Common myeloid progenitor, CD34-positive (primary cell): Measurements from ENCODE around the gene CASKIN2.

Source experiments
- CTCF ChIA-PET: fragments of 350-600 bp; sonication (Branson Sonifier 250); formaldehyde crosslinking; loops from one replicate; lab custom pipeline; 2021; ENCODE audit warnings: antibody characterized with exemption; lab: Charles Lee
- POLR2A ChIA-PET: fragments of 350-600 bp; sonication (Branson Sonifier 250); formaldehyde crosslinking; loops from one replicate; lab custom pipeline; 2021; ENCODE audit warnings: antibody characterized with exemption; lab: Charles Lee
- DNase-seq, 3 donors: peaks; one replicate each; pipeline versions ENCODE4 v3.0.0 to v3.0.0-alpha.2; 2013
- H3K27ac ChIP-seq, 2 experiments: 1 replicate in 1 of 2; 2 replicates in 1 of 2; pipeline ENCODE4 v1.7.0; 2013; ENCODE audit warnings: inconsistent platforms in 2 of 2, low read length in 2 of 2, mild to moderate bottlenecking in 2 of 2, low read depth in 1 of 2, moderate library complexity in 1 of 2; ENCODE audit not compliant: severe bottlenecking in 2 of 2, insufficient read depth in 1 of 2, poor library complexity in 1 of 2
- H3K27me3 ChIP-seq, 5 experiments: replicated peaks in 2 of 5; 1 replicate in 3 of 5; 2 replicates in 2 of 5; pipeline versions ENCODE4 v1.6.1 to v1.7.0; 2013; ENCODE audit warnings: low read length in 4 of 5, mild to moderate bottlenecking in 2 of 5, moderate library complexity in 2 of 5, inconsistent platforms in 1 of 5; ENCODE audit not compliant: insufficient read depth in 5 of 5, control insufficient read depth in 4 of 5
- H3K36me3 ChIP-seq, 4 experiments: 1 replicate in 2 of 4; 2 replicates in 2 of 4; pipeline versions ENCODE4 v1.6.1 to v1.7.0; 2013; ENCODE audit warnings: low read length in 3 of 4, control low read depth in 1 of 4, mild to moderate bottlenecking in 1 of 4; ENCODE audit not compliant: control insufficient read depth in 4 of 4, insufficient read depth in 4 of 4
- H3K4me1 ChIP-seq, 4 experiments: 1 replicate in 3 of 4; 2 replicates in 1 of 4; pipeline versions ENCODE4 v1.6.1 to v1.7.1; 2013; ENCODE audit warnings: low read length in 3 of 4, mild to moderate bottlenecking in 3 of 4, control low read depth in 1 of 4, inconsistent platforms in 1 of 4, moderate library complexity in 1 of 4; ENCODE audit not compliant: control insufficient read depth in 4 of 4, insufficient read depth in 4 of 4; ENCODE audit errors: control extremely low read depth in 1 of 4
- H3K4me3 ChIP-seq, 7 experiments: 1 replicate in 4 of 7; 2 replicates in 3 of 7; pipeline versions ENCODE4 v1.5.1 to v1.7.0; 2013; ENCODE audit warnings: mild to moderate bottlenecking in 7 of 7, low read length in 6 of 7, moderate library complexity in 6 of 7, inconsistent platforms in 2 of 7, low read depth in 2 of 7, control low read depth in 1 of 7; ENCODE audit not compliant: insufficient read depth in 4 of 7, control insufficient read depth in 1 of 7; ENCODE audit errors: extremely low read depth in 1 of 7
- H3K9me3 ChIP-seq, 5 experiments: 1 replicate in 4 of 5; 2 replicates in 1 of 5; pipeline versions ENCODE4 v1.6.1 to v1.7.1; 2013; ENCODE audit warnings: low read length in 4 of 5, mild to moderate bottlenecking in 2 of 5, inconsistent platforms in 1 of 5, low read depth in 1 of 5, moderate library complexity in 1 of 5; ENCODE audit not compliant: control insufficient read depth in 4 of 5, insufficient read depth in 2 of 5; ENCODE audit errors: control extremely low read depth in 1 of 5
- WGBS: methylation state at CpG from one replicate; pipeline ENCODE4 v1.1.5; 2013; ENCODE audit not compliant: insufficient coverage; 5-methylcytosine and 5-hydroxymethylcytosine counted together

The CASKIN2 gene

GRCh38 chr17:75500419-75501216, 14.7 kb downstream of the CASKIN2 start:
- no peaks in the 10 kb centered on the region for H3K9me3 ChIP-seq
- no peaks in the 10 kb centered on the region for H3K27me3 ChIP-seq
- no peak overlapping the region for H3K4me3 ChIP-seq
- CTCF ChIA-PET, result interaction anchor here (0.9 to 1.4 kb wide), 3 partner anchors 9 to 14 kb away, joined by 3 to 4 read pairs (median 3); no protein-coding TSS in a partner anchor
- H3K27ac ChIP-seq, result no peak overlapping the region
- H3K4me1 ChIP-seq, result peaks cover 3 to 28% (median 19%) of the 10 kb centered on the region in 4 experiments
- no peak for DNase-seq
- POLR2A ChIA-PET, result no interaction called here
- peaks cover 2 to 48% (median 34%) of the 10 kb centered on the region in 4 experiments for H3K36me3 ChIP-seq
- 99% methylated on average over 11 of the region's 17 CpGs for WGBS

GRCh38 chr17:75499313-75500022, 15.9 kb downstream of the CASKIN2 start:
- POLR2A ChIA-PET, result interaction anchor here (1.0 kb wide), 1 partner anchor 135 kb away, joined by 4 read pairs; no protein-coding TSS in a partner anchor
- CTCF ChIA-PET, result interaction anchor here (0.6 to 2.7 kb wide), 10 partner anchors 12 to 209 kb away, joined by 3 to 18 read pairs (median 4); partner anchors contain the start of genes TMEM94 and TSEN54

GRCh38 chr17:75498726-75499213, 16.6 kb downstream of the CASKIN2 start:
- H3K27me3 ChIP-seq, result no peaks in the 10 kb centered on the region
- H3K27ac ChIP-seq, result peak overlapping the region in 1 of 2 experiments; percentile 25
- ChIA-PET POLR2A (interaction anchor here (0.5 to 1.2 kb wide), 4 partner anchors 11 to 134 kb away, joined by 3 to 4 read pairs (median 4); partner anchors contain the start of gene TMEM94), CTCF (interaction anchor here (0.6 to 2.7 kb wide), 13 partner anchors 9 to 208 kb away, joined by 3 to 18 read pairs (median 4); partner anchors contain the start of genes TMEM94 and TSEN54)
- peak overlapping the region in 2 of 7 experiments; percentile 13 to 25 for H3K4me3 ChIP-seq
- DNase-seq, result peak in 2 of 3 donors; percentile 9 to 12
- peaks cover 2 to 66% (median 47%) of the 10 kb centered on the region in 4 experiments for H3K36me3 ChIP-seq
- no peaks in the 10 kb centered on the region for H3K9me3 ChIP-seq
- 59% methylated on average over 8 of the region's 16 CpGs for WGBS
- peaks cover 3 to 28% (median 19%) of the 10 kb centered on the region in 4 experiments for H3K4me1 ChIP-seq

More at GRCh38 chr17:75499313-75500022, 15.9 kb downstream of the CASKIN2 start:
- no peak overlapping the region for H3K4me3 ChIP-seq
- DNase-seq, result no peak
- peaks cover 2 to 59% (median 40%) of the 10 kb centered on the region in 4 experiments for H3K36me3 ChIP-seq
- WGBS, result 94% methylated on average over 6 of the region's 16 CpGs
- H3K27ac ChIP-seq, result peak overlapping the region in 1 of 2 experiments; percentile 25
- H3K27me3 ChIP-seq, result no peaks in the 10 kb centered on the region
- H3K4me1 ChIP-seq, result peaks cover 3 to 28% (median 19%) of the 10 kb centered on the region in 4 experiments
- H3K9me3 ChIP-seq, result no peaks in the 10 kb centered on the region

GRCh38 chr17:75498039-75498725, 17.2 kb downstream of the CASKIN2 start:
- Histone ChIP-seq H3K4me1 (peaks cover 3 to 28% (median 19%) of the 10 kb centered on the region in 4 experiments), H3K27ac (peak overlapping the region in 1 of 2 experiments; percentile 2), H3K9me3 (no peaks in the 10 kb centered on the region), H3K36me3 (peaks cover 2 to 71% (median 53%) of the 10 kb centered on the region in 4 experiments), H3K4me3 (peak overlapping the region in 3 of 7 experiments; percentile 13 to 33 (median 25)), H3K27me3 (no peaks in the 10 kb centered on the region)
- CTCF ChIA-PET, result interaction anchor here (0.6 to 2.7 kb wide), 16 partner anchors 10 to 207 kb away, joined by 3 to 18 read pairs (median 4); partner anchors contain the start of genes LLGL2, TMEM94 and TSEN54
- peak; percentile 36 to 73 (median 68) for DNase-seq
- 4% methylated on average over 13 of the region's 21 CpGs for WGBS
- POLR2A ChIA-PET, result interaction anchor here (0.5 to 1.2 kb wide), 3 partner anchors 11 to 42 kb away, joined by 3 to 4 read pairs (median 3); partner anchors contain the start of gene TMEM94

- peaks cover 3 to 28% (median 20%) of the 10 kb centered on the region in 4 experiments for H3K4me1 ChIP-seq
- no peak for DNase-seq
- POLR2A ChIA-PET, result interaction anchor here (0.5 kb wide), 1 partner anchor 36 kb away, joined by 5 read pairs; no protein-coding TSS in a partner anchor
- H3K9me3 ChIP-seq, result no peaks in the 10 kb centered on the region
- no peak overlapping the region for H3K27ac ChIP-seq
- H3K36me3 ChIP-seq, result peaks cover 2 to 91% (median 65%) of the 10 kb centered on the region in 4 experiments
- CTCF ChIA-PET, result interaction anchor here (0.9 to 1.4 kb wide), 2 partner anchors 9 to 63 kb away, joined by 3 read pairs; no protein-coding TSS in a partner anchor
- 100% methylated on average over 11 of the region's 11 CpGs for WGBS
- no peak overlapping the region for H3K4me3 ChIP-seq
- no peaks in the 10 kb centered on the region for H3K27me3 ChIP-seq
Observed at GRCh38 chr17:75496005-75496404, 19.3 kb downstream of the CASKIN2 start.

- POLR2A ChIA-PET, result no interaction called here
- Histone ChIP-seq H3K27me3 (no peaks in the 10 kb centered on the region), H3K9me3 (no peaks in the 10 kb centered on the region), H3K36me3 (peaks cover 2 to 80% (median 58%) of the 10 kb centered on the region in 4 experiments), H3K27ac (no peak overlapping the region), H3K4me1 (peaks cover 3 to 23% (median 23%) of the 10 kb centered on the region in 4 experiments), H3K4me3 (no peak overlapping the region)
- no peak for DNase-seq
- WGBS, result 97% methylated on average over 11 of the region's 14 CpGs
- CTCF ChIA-PET, result interaction anchor here (1.1 to 1.7 kb wide), 2 partner anchors 9 to 22 kb away, joined by 3 to 5 read pairs; partner anchors contain the start of gene TSEN54
Observed at GRCh38 chr17:75494326-75494877, 20.9 kb downstream of the CASKIN2 start.
